Measurements from ENCODE around the gene OR2L5. TPM values are rescaled to one million over a fixed set of nuclear protein-coding genes. Genes with fewer than 3 reads are reported as not detected.

The OR2L5 gene
- total and polyA plus RNA-seq, 2 of the 4 experiments (the other 2 are of a cell fraction) = not detected

GRCh38 chr1:248029770-248030169, 16.3 kb downstream of the OR2L5 start, which contains the start of gene OR2L2:
TSS of gene OR2L2 (plus strand) at chr1:248030070. CDS start at chr1:248038268, 8,198 bp downstream.
- no peak within 1 kb of the TSS for H3K56ac ChIP-seq (ENCODE audit: extremely low read depth, insufficient read depth, low read length)
- H3K4me1 ChIP-seq (ENCODE audit: control insufficient read depth, insufficient read depth, low read length) = no peaks in the 10 kb centered on the region
- H3K18ac ChIP-seq (ENCODE audit: low read depth, low read length) = no peak within 1 kb of the TSS
- CTCF ChIA-PET = no interaction called here
- H2BK5ac ChIP-seq (ENCODE audit: low read depth, low read length, poor library complexity, severe bottlenecking) = no peak within 1 kb of the TSS
- no peak for DNase-seq
- no peaks in the 10 kb centered on the region for H3K36me3 ChIP-seq (ENCODE audit: control insufficient read depth, insufficient read depth, low read length)
- H4K20me1 ChIP-seq (ENCODE audit: insufficient read depth, low read length) = no peaks in the 10 kb centered on the region
- dilution Hi-C loops (cut with HindIII; ENCODE audit: low sequenced_read_pairs, unreplicated experiment) = no loop called here
- H2BK15ac ChIP-seq (ENCODE audit: low read depth, low read length) = no peak within 1 kb of the TSS
- WGBS, 2 experiments (ENCODE audit: extremely low coverage in 2 of 2, insufficient read length in 1 of 2) = no CpG with 5 or more reads among the region's 2 CpGs
- POLR2A ChIA-PET (ENCODE audit: unreplicated experiment) = no interaction called here
- no peak within 1 kb of the TSS for H4K5ac ChIP-seq (ENCODE audit: low read depth, low read length)
- H2AK5ac ChIP-seq (ENCODE audit: low read depth, low read length) = no peak within 1 kb of the TSS
- in situ Hi-C loops (cut with MboI; ENCODE audit: low sequenced_read_pairs) = no loop called here
- no peak within 1 kb of the TSS for H2AFZ ChIP-seq (replicated peaks; ENCODE audit: low read length, poor library complexity)
- no peak within 1 kb of the TSS for H4K8ac ChIP-seq (ENCODE audit: low read depth in 2 of 2, low read length in 2 of 2)
- H3K4me3 ChIP-seq (ENCODE audit: insufficient read depth, low read depth, low read length) = no peak within 1 kb of the TSS
- no peak within 1 kb of the TSS for H3K27ac ChIP-seq (ENCODE audit: insufficient read depth, low read length)
- H3K4ac ChIP-seq (ENCODE audit: low read depth, low read length) = no peak within 1 kb of the TSS
- no peak within 1 kb of the TSS for H3K14ac ChIP-seq (replicated peaks; ENCODE audit: low read depth, low read length)
- no peak within 1 kb of the TSS for H4K91ac ChIP-seq (ENCODE audit: insufficient read depth, low read depth, low read length)
- H3K23ac ChIP-seq (ENCODE audit: low read depth, low read length) = no peak within 1 kb of the TSS
- intact Hi-C loops (cut with micrococcal nuclease) = no loop called here
- no TSS peak for BruUV-seq (replicated peaks)
- H3K9me1 ChIP-seq (ENCODE audit: insufficient read depth, low read length) = no peaks in the 10 kb centered on the region
- TF ChIP-seq CEBPB (IDR thresholded peaks at IDR 0.05; ENCODE audit: low read depth, low read length) = no peak
- no peak for TF ChIP-seq BHLHE40 (IDR thresholded peaks at IDR 0.05; ENCODE audit: low read depth, low read length)
- TF ChIP-seq RFX5 (IDR thresholded peaks at IDR 0.05; ENCODE audit: low read depth, low read length) = no peak
- TF ChIP-seq POLR2A (IDR thresholded peaks at IDR 0.05; ENCODE audit: low read depth, low read length) = no peak
- H2BK20ac ChIP-seq (ENCODE audit: low read depth, low read length) = no peak within 1 kb of the TSS
- H3K27me3 ChIP-seq (ENCODE audit: control insufficient read depth, insufficient read depth, low read length) = no peaks in the 10 kb centered on the region
- no peaks in the 10 kb centered on the region for H3K79me1 ChIP-seq (ENCODE audit: low read depth in 1 of 2, low read length in 2 of 2)
- peaks cover 7% of the 10 kb centered on the region for H3K9me3 ChIP-seq (ENCODE audit: control insufficient read depth, insufficient read depth, low read length)
- no peak within 1 kb of the TSS for H2AK9ac ChIP-seq (replicated peaks; ENCODE audit: low read depth, low read length, poor library complexity)
- no peak within 1 kb of the TSS for H2BK120ac ChIP-seq (ENCODE audit: low read depth, low read length)
- H3K4me2 ChIP-seq (ENCODE audit: low read depth, low read length) = no peak within 1 kb of the TSS
- no peak for ATAC-seq (ENCODE audit: low read depth)
- no peak within 1 kb of the TSS for H3K9ac ChIP-seq (ENCODE audit: low read depth, low read length)
